Prostate gland (tissue), 2 donors: ENCODE data around the gene RARG.

ENCODE experiments used
- POLR2AphosphoS5 ChIP-seq: sonication (generic); formaldehyde crosslinking; IDR thresholded peaks from one replicate; pipeline ENCODE4 v1.6.1; 2017; ENCODE audit warnings: antibody characterized with exemption
- TF ChIP-seq, protein P1 (sequence below), 4 experiments: fragments of 200-600 bp in 2 of 4; fragments of 450-650 bp in 2 of 4; sonication (generic) in 2 of 4; IDR thresholded peaks; 1 replicate in 3 of 4; 2 replicates in 1 of 4; pipeline ENCODE4 v1.5.1; 2016 to 2019; ENCODE audit warnings: antibody characterized with exemption in 4 of 4, mild to moderate bottlenecking in 2 of 4, moderate library complexity in 2 of 4

DNA sequence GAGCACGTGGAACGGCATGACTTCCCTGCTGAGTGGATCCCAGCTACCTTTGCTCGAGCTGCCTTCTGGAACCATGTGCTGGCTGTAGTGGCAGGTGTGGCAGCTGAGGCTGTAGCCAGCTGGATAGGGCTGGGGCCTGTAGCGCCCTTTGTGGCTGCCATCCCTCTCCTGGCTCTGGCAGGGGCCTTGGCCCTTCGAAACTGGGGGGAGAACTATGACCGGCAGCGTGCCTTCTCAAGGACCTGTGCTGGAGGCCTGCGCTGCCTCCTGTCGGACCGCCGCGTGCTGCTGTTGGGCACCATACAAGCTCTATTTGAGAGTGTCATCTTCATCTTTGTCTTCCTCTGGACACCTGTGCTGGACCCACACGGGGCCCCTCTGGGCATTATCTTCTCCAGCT is 21.3 kb upstream of the RARG start:
- TF ChIP-seq, protein P1, sequence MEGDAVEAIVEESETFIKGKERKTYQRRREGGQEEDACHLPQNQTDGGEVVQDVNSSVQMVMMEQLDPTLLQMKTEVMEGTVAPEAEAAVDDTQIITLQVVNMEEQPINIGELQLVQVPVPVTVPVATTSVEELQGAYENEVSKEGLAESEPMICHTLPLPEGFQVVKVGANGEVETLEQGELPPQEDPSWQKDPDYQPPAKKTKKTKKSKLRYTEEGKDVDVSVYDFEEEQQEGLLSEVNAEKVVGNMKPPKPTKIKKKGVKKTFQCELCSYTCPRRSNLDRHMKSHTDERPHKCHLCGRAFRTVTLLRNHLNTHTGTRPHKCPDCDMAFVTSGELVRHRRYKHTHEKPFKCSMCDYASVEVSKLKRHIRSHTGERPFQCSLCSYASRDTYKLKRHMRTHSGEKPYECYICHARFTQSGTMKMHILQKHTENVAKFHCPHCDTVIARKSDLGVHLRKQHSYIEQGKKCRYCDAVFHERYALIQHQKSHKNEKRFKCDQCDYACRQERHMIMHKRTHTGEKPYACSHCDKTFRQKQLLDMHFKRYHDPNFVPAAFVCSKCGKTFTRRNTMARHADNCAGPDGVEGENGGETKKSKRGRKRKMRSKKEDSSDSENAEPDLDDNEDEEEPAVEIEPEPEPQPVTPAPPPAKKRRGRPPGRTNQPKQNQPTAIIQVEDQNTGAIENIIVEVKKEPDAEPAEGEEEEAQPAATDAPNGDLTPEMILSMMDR (IDR thresholded peaks at IDR 0.05), result no peak
- no peak for TF ChIP-seq POLR2AphosphoS5
